GM21367 (cell line): Measurements from ENCODE around the gene FAM89A.

ENCODE experiments used
- ATAC-seq: cut with Tn5 transposase; IDR thresholded peaks from one replicate; pipeline ENCODE4 v1.9.1; 2021; ENCODE audit not compliant: unreplicated experiment

The FAM89A gene

GRCh38 chr1:230972855-230973271 lies 67.2 kb downstream of the FAM89A start:
- ATAC-seq, result peak; percentile 79

DNA sequence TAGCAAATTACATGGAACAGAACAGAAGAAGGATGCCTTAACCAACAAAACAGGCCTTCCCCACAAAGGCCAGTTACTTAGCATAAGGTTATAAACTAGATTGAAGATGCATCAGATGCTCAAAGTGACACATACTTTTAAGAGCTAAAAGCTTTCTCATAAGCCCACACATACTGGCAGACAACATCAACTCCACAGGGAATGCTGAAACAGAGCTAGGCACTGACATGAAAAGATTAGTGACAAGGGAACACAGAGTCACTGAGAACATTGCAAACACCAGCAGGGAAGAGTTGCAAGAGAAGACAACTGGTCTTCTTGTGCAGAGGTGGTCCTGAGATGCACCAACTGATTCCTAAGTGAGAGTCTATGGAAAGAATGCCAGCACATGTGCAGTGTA lies 68.3 kb downstream of the FAM89A start:
- ATAC-seq, result no peak

DNA sequence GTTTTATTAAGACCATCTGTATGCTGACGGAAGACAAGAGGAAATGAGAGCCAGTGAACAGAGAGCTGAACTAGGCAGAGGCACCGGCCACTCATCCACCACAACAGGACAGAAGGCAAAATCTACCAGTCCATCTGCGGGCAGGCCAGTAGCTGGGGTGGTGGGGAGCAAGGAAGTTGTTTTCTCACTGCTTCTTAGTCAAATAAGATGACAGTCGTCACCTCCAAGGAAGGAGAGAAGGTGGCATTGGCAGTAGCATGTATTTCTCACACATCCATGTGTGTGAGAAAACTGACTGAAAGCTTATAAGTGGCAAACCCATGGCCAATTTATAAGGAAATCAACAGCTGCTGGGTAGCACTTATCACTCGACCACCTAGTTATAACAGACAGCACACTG lies 69.6 kb downstream of the FAM89A start:
- ATAC-seq, result no peak
